Endodermal cell (in vitro differentiated cells): Measurements from ENCODE around the gene ORAI2. TPM values are rescaled to one million over a fixed set of nuclear protein-coding genes. Genes with fewer than 3 reads are reported as not detected.

Source experiments
- DNase-seq: peaks from one replicate; pipeline ENCODE4 v3.0.0-alpha.2; 2017
- H3K27ac ChIP-seq: 2 replicates; pipeline ENCODE4 v1.5.1; 2013; ENCODE audit warnings: mild to moderate bottlenecking, low read depth, low read length, moderate library complexity
- H3K27me3 ChIP-seq: 2 replicates; pipeline ENCODE4 v1.6.1; 2013; ENCODE audit warnings: mild to moderate bottlenecking, low read length, moderate library complexity; ENCODE audit not compliant: insufficient read depth, control insufficient read depth, poor library complexity, severe bottlenecking
- H3K36me3 ChIP-seq: 2 replicates; pipeline ENCODE4 v1.7.0; 2013; ENCODE audit warnings: mild to moderate bottlenecking, low read length, moderate library complexity; ENCODE audit not compliant: control insufficient read depth, insufficient read depth
- H3K4me1 ChIP-seq: one replicate; pipeline ENCODE4 v1.7.0; 2013; ENCODE audit warnings: low read length; ENCODE audit not compliant: control insufficient read depth, insufficient read depth
- H3K4me3 ChIP-seq: 2 replicates; pipeline ENCODE4 v1.5.1; 2013; ENCODE audit warnings: mild to moderate bottlenecking, low read length, moderate library complexity
- H3K9ac ChIP-seq: 2 replicates; pipeline ENCODE4 v1.6.1; 2013; ENCODE audit warnings: mild to moderate bottlenecking, low read length, moderate library complexity; ENCODE audit not compliant: poor library complexity, severe bottlenecking; ENCODE audit errors: extremely low read depth
- H3K9me3 ChIP-seq: 2 replicates; pipeline ENCODE4 v1.6.1; 2013; ENCODE audit warnings: mild to moderate bottlenecking, low read length, moderate library complexity; ENCODE audit not compliant: control insufficient read depth
- H3K27ac Mint-ChIP-seq: 2 replicates; pipeline ENCODE4 v1.8.0; 2020; ENCODE audit warnings: mixed read lengths
- H3K27me3 Mint-ChIP-seq: 2 replicates; pipeline ENCODE4 v1.8.0; 2021; ENCODE audit warnings: mild to moderate bottlenecking, mixed read lengths; ENCODE audit not compliant: insufficient read depth
- H3K36me3 Mint-ChIP-seq: 2 replicates; pipeline ENCODE4 v1.8.0; 2020; ENCODE audit warnings: low read depth, mixed read lengths
- H3K4me1 Mint-ChIP-seq: 2 replicates; pipeline ENCODE4 v1.8.0; 2020; ENCODE audit warnings: mixed read lengths
- H3K4me3 Mint-ChIP-seq: 2 replicates; pipeline ENCODE4 v1.8.0; 2020; ENCODE audit warnings: mild to moderate bottlenecking, moderate library complexity, mixed read lengths
- H3K9me3 Mint-ChIP-seq: 2 replicates; pipeline ENCODE4 v1.8.0; 2020; ENCODE audit warnings: mild to moderate bottlenecking, mixed read lengths
- CTCF ChIP-seq: fragments of 200-600 bp; sonication (generic); conservative IDR thresholded peaks from 2 replicates; pipeline ENCODE4 v1.5.0; 2021; ENCODE audit warnings: antibody characterized with exemption, mild to moderate bottlenecking
- WGBS, 2 experiments: methylation state at CpG; one replicate each; pipeline versions ENCODE4 v1.1.5 to v1.1.7; 2013; ENCODE audit warnings: missing lambda C conversion rate in 2 of 2, mixed read lengths in 1 of 2; ENCODE audit not compliant: insufficient coverage in 1 of 2, insufficient read length in 1 of 2; 5-methylcytosine and 5-hydroxymethylcytosine counted together
- total RNA-seq, 2 donors: library from RNA; stranded (reverse); fragmentation: NEBNext Ultra II Directional in 1 of 2; extraction: Animal tissue kit (Norgen Biotek cat#: 25700) in 1 of 2; gene quantifications; 2 replicates in 1 of 2; 3 replicates in 1 of 2; pipeline ENCODE4 v1.2.1, GENCODE V29; 2021

Gene ORAI2
- total RNA-seq, 2 donors from 2014 or later: 24.3 to 26.1 TPM

GRCh38 chr7:102439963-102440795, 6.8 kb downstream of the ORAI2 start:
- H3K9me3 Mint-ChIP-seq: no peaks in the 10 kb centered on the region
- H3K27me3 ChIP-seq: no peaks in the 10 kb centered on the region
- H3K27ac ChIP-seq: no peak overlapping the region
- no peaks in the 10 kb centered on the region for H3K9me3 ChIP-seq
- peaks cover 5% of the 10 kb centered on the region for H3K4me1 Mint-ChIP-seq
- peaks cover 4% of the 10 kb centered on the region for H3K36me3 ChIP-seq
- peaks cover 39% of the 10 kb centered on the region for H3K36me3 Mint-ChIP-seq
- 73 to 90% methylated on average over 11 to 17 of the region's 17 CpGs for WGBS, 2 experiments
- TF ChIP-seq CTCF: no peak
- peak; percentile 87 for DNase-seq
- H3K4me1 ChIP-seq: no peaks in the 10 kb centered on the region
- H3K27me3 Mint-ChIP-seq: no peaks in the 10 kb centered on the region
- H3K27ac Mint-ChIP-seq: peak overlapping the region; percentile 77
- H3K4me3 ChIP-seq: no peak overlapping the region
- no peak overlapping the region for H3K9ac ChIP-seq
- H3K4me3 Mint-ChIP-seq: no peak overlapping the region

DNA sequence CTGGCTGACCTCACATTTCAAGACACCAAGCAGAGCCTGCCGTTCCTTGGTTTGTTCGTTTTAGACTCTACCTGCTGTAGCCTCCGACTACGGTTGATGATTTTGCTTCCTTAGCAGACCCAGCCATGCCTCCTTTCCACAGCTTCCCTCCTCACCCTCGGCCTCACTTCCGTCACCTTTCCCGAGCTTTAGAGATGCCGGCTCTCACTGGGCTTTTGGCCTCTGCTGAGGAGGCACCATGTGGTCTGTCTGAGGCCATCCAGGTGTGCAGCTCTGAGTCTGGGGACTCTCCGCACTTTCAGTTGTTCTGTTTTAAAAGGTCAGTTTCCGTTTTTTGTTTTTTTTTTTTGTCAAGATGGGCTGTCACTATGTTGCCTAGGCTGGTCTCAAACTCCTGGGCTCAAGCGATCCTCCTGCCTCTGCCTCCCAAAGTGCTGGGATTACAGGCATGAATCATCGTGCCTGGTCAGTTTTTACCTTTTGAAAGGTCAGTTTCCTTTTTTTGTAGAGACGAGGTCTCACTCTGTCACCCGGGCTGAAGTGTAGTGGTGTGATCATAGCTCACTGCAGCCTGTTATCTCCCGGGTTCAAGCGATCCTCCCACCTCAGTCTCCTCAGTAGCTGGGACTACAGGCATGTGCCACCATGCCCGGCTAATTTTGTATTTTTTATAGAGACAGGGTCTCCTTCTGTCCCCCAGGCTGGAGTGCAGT, 11.7 kb downstream of the ORAI2 start:
- Mint-ChIP-seq H3K9me3 (no peaks in the 10 kb centered on the region), H3K4me1 (peaks cover 5% of the 10 kb centered on the region), H3K4me3 (no peak overlapping the region), H3K36me3 (peaks cover 26% of the 10 kb centered on the region), H3K27me3 (no peaks in the 10 kb centered on the region), H3K27ac (peak overlapping the region; percentile 15)
- Histone ChIP-seq H3K9ac (no peak overlapping the region), H3K27me3 (no peaks in the 10 kb centered on the region), H3K27ac (no peak overlapping the region), H3K4me1 (no peaks in the 10 kb centered on the region), H3K9me3 (no peaks in the 10 kb centered on the region), H3K4me3 (no peak overlapping the region), H3K36me3 (peaks cover 4% of the 10 kb centered on the region)
- 93 to 95% methylated on average over 17 of the region's 17 CpGs for WGBS, 2 experiments
- TF ChIP-seq CTCF: no peak
- DNase-seq: no peak

DNA sequence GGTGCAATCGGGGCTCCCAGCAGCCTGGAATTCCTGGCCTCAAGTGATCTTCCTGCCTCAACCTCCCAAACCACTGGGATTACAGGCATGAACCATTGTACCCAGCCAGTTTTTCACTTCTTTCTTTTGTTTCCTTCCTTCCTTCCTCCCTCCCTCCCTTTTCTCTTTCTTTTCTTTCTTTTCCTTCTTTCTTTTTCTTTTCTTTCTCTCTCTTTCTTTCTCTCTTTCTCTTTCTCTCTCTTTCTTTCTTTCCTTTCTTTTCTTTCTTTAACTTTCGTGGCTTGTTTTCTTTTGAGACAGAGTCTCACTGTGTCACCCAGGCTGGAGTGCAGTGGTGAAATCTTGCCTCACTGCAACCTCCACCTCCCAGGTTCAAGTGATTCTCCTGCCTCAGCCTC, 12.3 kb downstream of the ORAI2 start:
- no peaks in the 10 kb centered on the region for H3K9me3 ChIP-seq

More for the DNA sequence above, 12.3 kb downstream of the ORAI2 start:
- Histone ChIP-seq H3K27ac (no peak overlapping the region), H3K36me3 (peaks cover 4% of the 10 kb centered on the region), H3K4me3 (no peak overlapping the region), H3K4me1 (no peaks in the 10 kb centered on the region), H3K27me3 (no peaks in the 10 kb centered on the region), H3K9ac (no peak overlapping the region)
- H3K9me3 Mint-ChIP-seq: no peaks in the 10 kb centered on the region
- no peak for DNase-seq
- no peak for TF ChIP-seq CTCF
- WGBS, 2 experiments: 77 to 94% methylated on average over 2 of the region's 2 CpGs
- no peak overlapping the region for H3K27ac Mint-ChIP-seq
- no peaks in the 10 kb centered on the region for H3K27me3 Mint-ChIP-seq
- peaks cover 24% of the 10 kb centered on the region for H3K36me3 Mint-ChIP-seq
- H3K4me1 Mint-ChIP-seq: peaks cover 5% of the 10 kb centered on the region
- no peak overlapping the region for H3K4me3 Mint-ChIP-seq
